K562 (cell line): Measurements from ENCODE around the gene SCP2. TPM values are rescaled to one million over a fixed set of nuclear protein-coding genes. Genes with fewer than 3 reads are reported as not detected.

Source experiments
- ATAC-seq: fragments of 200-7000 bp; cut with Tn5 transposase; 3 replicates; pipeline ENCODE4 v1.9.1; 2020; ENCODE audit warnings: moderate library complexity
- BruUV-seq: library from RNA; stranded (reverse); fragments of 400-500 nt; replicated peaks from 2 replicates; lab custom pipeline; 2021; lab: Mats Ljungman, UMichigan
- CTCF ChIA-PET: fragments of 300-600 bp; formaldehyde crosslinking; extraction: SDS; loops from one replicate; lab custom pipeline; 2021; ENCODE audit warnings: low intra/inter-chr PET ratio; lab: Yijun Ruan, JAX
- POLR2A ChIA-PET: fragments of 300-600, 350-650 bp; sonication (Branson Sonifier 250); formaldehyde crosslinking; extraction: SDS; loops from one replicate; lab custom pipeline; 2021; ENCODE audit warnings: antibody characterized with exemption, inconsistent platforms; lab: Yijun Ruan, JAX
- DNase-seq, 4 experiments: peaks; one replicate each; pipeline versions ENCODE4 v3.0.0 to v3.0.0-alpha.2; 2011 to 2018; ENCODE audit warnings: low spot score in 3 of 4, mixed read lengths in 3 of 4; ENCODE audit errors: extremely low read depth in 1 of 4
- FAIRE-seq: peaks from 2 replicates; lab custom pipeline; 2011; peaks lifted over from hg19 to GRCh38; lab: Jason Lieb, UNC
- H2AFZ ChIP-seq: 2 replicates; pipeline ENCODE4 v1.6.0; 2011; ENCODE audit warnings: low read depth, low read length, control low read depth, inconsistent platforms
- H3K27ac ChIP-seq: fragments of 200-600 bp; 3 replicates; pipeline ENCODE4 v1.8.0; 2011; ENCODE audit warnings: low read depth, mild to moderate bottlenecking, control low read depth, inconsistent platforms, low read length, moderate library complexity, mixed read lengths; ENCODE audit errors: extremely low read depth
- H3K27me3 ChIP-seq, 2 experiments: fragments of 300-600 bp in 1 of 2; 2 replicates in 1 of 2; 3 replicates in 1 of 2; pipeline versions ENCODE4 v1.6.0 to v1.8.0; 2011; ENCODE audit warnings: inconsistent platforms in 2 of 2, low read length in 2 of 2, mild to moderate bottlenecking in 1 of 2, mixed read lengths in 1 of 2, moderate library complexity in 1 of 2; ENCODE audit not compliant: control insufficient read depth in 2 of 2, insufficient read depth in 2 of 2
- H3K36me3 ChIP-seq: fragments of 300-600 bp; 3 replicates; pipeline ENCODE4 v1.8.0; 2011; ENCODE audit warnings: mild to moderate bottlenecking, low read length, inconsistent platforms; ENCODE audit not compliant: control insufficient read depth, insufficient read depth
- H3K4me1 ChIP-seq, 2 experiments: fragments of 200-600 bp in 1 of 2; replicated peaks in 1 of 2; 2 replicates in 1 of 2; 3 replicates in 1 of 2; pipeline versions ENCODE4 v1.5.1 to v1.8.0; 2011; ENCODE audit warnings: inconsistent platforms in 2 of 2, low read length in 2 of 2, mild to moderate bottlenecking in 1 of 2, mixed read lengths in 1 of 2, moderate library complexity in 1 of 2; ENCODE audit not compliant: control insufficient read depth in 2 of 2, insufficient read depth in 2 of 2
- H3K4me2 ChIP-seq: 2 replicates; pipeline ENCODE4 v1.6.1; 2011; ENCODE audit warnings: low read length, control low read depth, inconsistent platforms, mixed read lengths; ENCODE audit not compliant: insufficient read depth
- H3K4me3 ChIP-seq: fragments of 200-600 bp; sonication (generic), shearing (Covaris generic); 2 replicates; pipeline ENCODE4 v1.5.1; 2016; ENCODE audit warnings: control low read depth, inconsistent platforms
- H3K79me2 ChIP-seq: fragments of 200-600 bp; 3 replicates; pipeline ENCODE4 v1.8.0; 2011; ENCODE audit warnings: low read length, inconsistent platforms; ENCODE audit not compliant: control insufficient read depth, insufficient read depth
- H3K9ac ChIP-seq, 2 experiments: 2 replicates each; pipeline versions ENCODE4 v1.6.0 to v1.6.1; 2011; ENCODE audit warnings: low read depth in 2 of 2, low read length in 2 of 2, control low read depth in 1 of 2, inconsistent platforms in 1 of 2, mild to moderate bottlenecking in 1 of 2, mixed read lengths in 1 of 2; ENCODE audit not compliant: insufficient read depth in 1 of 2
- H3K9me1 ChIP-seq: one replicate; pipeline ENCODE4 v1.6.0; 2011; ENCODE audit warnings: inconsistent platforms, mild to moderate bottlenecking, low read length, moderate library complexity; ENCODE audit not compliant: control insufficient read depth, insufficient read depth
- H3K9me3 ChIP-seq: replicated peaks from 2 replicates; pipeline ENCODE4 v1.5.1; 2011; ENCODE audit warnings: low read depth, low read length, inconsistent platforms; ENCODE audit not compliant: control insufficient read depth, insufficient read depth
- H4K20me1 ChIP-seq: replicated peaks from 2 replicates; pipeline ENCODE4 v1.6.1; 2011; ENCODE audit warnings: low read length, inconsistent platforms, mixed read lengths; ENCODE audit not compliant: control insufficient read depth, insufficient read depth
- ARID2 ChIP-seq: fragments of 450-650 bp; IDR thresholded peaks from 2 replicates; pipeline ENCODE4 v1.6.1; 2017; ENCODE audit warnings: antibody characterized with exemption, mild to moderate bottlenecking
- ATF1 ChIP-seq, 2 experiments: fragments of 450-650 bp in 1 of 2; IDR thresholded peaks; 2 replicates each; pipeline ENCODE4 v1.6.1; 2016; ENCODE audit warnings: missing compliant biosample characterization in 1 of 2, missing genetic modification characterization in 1 of 2
- ETV1 ChIP-seq: fragments of 450-650 bp; conservative IDR thresholded peaks from 2 replicates; pipeline ENCODE4 v1.6.1; 2016; ENCODE audit warnings: missing genetic modification characterization, control low read depth, low read depth, missing compliant biosample characterization
- GABPA ChIP-seq: fragments of 200-800 bp; sonication (Bioruptor generic); conservative IDR thresholded peaks from 2 replicates; pipeline ENCODE4 v1.6.1; 2016; ENCODE audit warnings: low read depth, missing genetic modification characterization, missing compliant biosample characterization
- HDAC6 ChIP-seq: IDR thresholded peaks from 2 replicates; pipeline ENCODE4 v1.6.1; 2012; ENCODE audit warnings: low read depth, mild to moderate bottlenecking, control low read depth, inconsistent platforms, low read length, moderate library complexity
- HNRNPL ChIP-seq: fragments of 200-400 bp; formaldehyde crosslinking; IDR thresholded peaks from 2 replicates; pipeline ENCODE4 v1.6.1; 2017; ENCODE audit warnings: low read depth, mild to moderate bottlenecking, low read length
- LCOR ChIP-seq: sonication (generic); formaldehyde crosslinking; IDR thresholded peaks from 2 replicates; pipeline ENCODE4 v1.8.0; 2022; ENCODE audit warnings: mild to moderate bottlenecking, missing genetic modification reagents
- MTA3 ChIP-seq: fragments of 450-650 bp; formaldehyde crosslinking; IDR thresholded peaks from 2 replicates; pipeline ENCODE4 v1.6.1; 2017; ENCODE audit warnings: mild to moderate bottlenecking, borderline replicate concordance
- MXI1 ChIP-seq: IDR thresholded peaks from 2 replicates; pipeline ENCODE4 v1.6.1; 2011; ENCODE audit warnings: low read depth, mild to moderate bottlenecking, improper control_type of control experiment, low read length
- NR2F6 ChIP-seq: fragments of 450-650 bp; formaldehyde crosslinking; IDR thresholded peaks from 2 replicates; pipeline ENCODE4 v1.4.0; 2020; ENCODE audit warnings: mild to moderate bottlenecking
- PTBP1 ChIP-seq: fragments of 200-400 bp; formaldehyde crosslinking; IDR thresholded peaks from 2 replicates; pipeline ENCODE4 v1.6.1; 2017; ENCODE audit warnings: low read depth, low read length
- RBM14 ChIP-seq: fragments of 200-400 bp; formaldehyde crosslinking; IDR thresholded peaks from 2 replicates; pipeline ENCODE4 v1.6.1; 2018; ENCODE audit warnings: low read depth, mild to moderate bottlenecking, low read length, moderate library complexity, borderline replicate concordance; ENCODE audit not compliant: insufficient read depth
- RUNX1 ChIP-seq: sonication (generic); IDR thresholded peaks from 2 replicates; pipeline ENCODE4 v1.6.1; 2016; ENCODE audit warnings: antibody characterized with exemption, low read depth
- ZNF133 ChIP-seq: fragments of 250-450 bp; sonication (Bioruptor Pico); IDR thresholded peaks from 2 replicates; pipeline ENCODE4 v1.4.0; 2020; ENCODE audit warnings: mild to moderate bottlenecking
- ZNF24 ChIP-seq: fragments of 450-650 bp; IDR thresholded peaks from 2 replicates; pipeline ENCODE4 v1.6.1; 2016
- ZNF354B ChIP-seq: fragments of 250-450 bp; sonication (Bioruptor Pico); IDR thresholded peaks from 2 replicates; pipeline ENCODE4 v1.4.0; 2020
- ZNF707 ChIP-seq: fragments of 250-450 bp; sonication (Bioruptor Pico); conservative IDR thresholded peaks from 2 replicates; pipeline ENCODE4 v1.8.0; 2022; ENCODE audit warnings: inconsistent platforms, mild to moderate bottlenecking, moderate library complexity
- WGBS: fragments of 100-300 bp; shearing (Covaris generic); methylation state at CpG from one replicate; pipeline ENCODE4 v1.1.6; 2016; ENCODE audit warnings: low coverage, mixed read lengths; ENCODE audit not compliant: insufficient coverage; ENCODE audit errors: missing lambda C conversion rate; 5-methylcytosine and 5-hydroxymethylcytosine counted together
- in situ Hi-C: fragments of 300-500 bp; cut with MboI; formaldehyde crosslinking; loops from 4 replicates; pipeline ENCODE4 v1.15.0; 2018; ENCODE audit warnings: inconsistent platforms, mixed read lengths
- intact Hi-C: fragments of 100-400 bp; cut with micrococcal nuclease; formaldehyde crosslinking; loops from 2 replicates; pipeline ENCODE4 v1.14.2; 2022
- polyA plus RNA-seq, 8 experiments: library from polyadenylated mRNA; depleted of rRNA in 4 of 8; stranded (reverse) in 5 of 8; unstranded in 3 of 8; fragments of >200 nt; fragmentation: Nextera tagmentation in 2 of 8; fragmentation: Illumina TruSeq in 1 of 8; extraction: Ambion mirVana in 2 of 8; extraction: Trizol in 1 of 8; gene quantifications; 2 replicates each; pipeline versions ENCODE4 v1.2.1 to v1.2.3, GENCODE V29; 2011 to 2014; ENCODE audit warnings: inconsistent platforms in 1 of 8, missing spikeins in 1 of 8
- total RNA-seq, 7 experiments: library from RNA; depleted of rRNA in 6 of 7; stranded (reverse); fragments of >200 nt in 6 of 7; fragmentation: Illumina TruSeq in 2 of 7; extraction: Trizol in 2 of 7; gene quantifications; 2 replicates each; pipeline versions ENCODE4 v1.2.1 to v1.2.3, GENCODE V29; 2011 to 2021; ENCODE audit warnings: low replicate concordance in 1 of 7
- TF ChIP-seq, protein P1 (sequence below), 2 experiments: fragments of 450-650 bp; IDR thresholded peaks; 2 replicates each; pipeline ENCODE4 v1.6.1; 2016
- TF ChIP-seq, protein P2 (sequence below): sonication (generic); formaldehyde crosslinking; IDR thresholded peaks from 2 replicates; pipeline ENCODE4 v1.8.0; 2023; ENCODE audit warnings: mild to moderate bottlenecking, missing genetic modification reagents
- TF ChIP-seq, protein P3 (sequence below): sonication (generic); formaldehyde crosslinking; IDR thresholded peaks from 2 replicates; pipeline ENCODE4 v1.8.0; 2022; ENCODE audit warnings: mild to moderate bottlenecking, missing genetic modification reagents
- TF ChIP-seq, protein P4 (sequence below): sonication (generic); formaldehyde crosslinking; IDR thresholded peaks from 2 replicates; pipeline ENCODE4 v1.9.0; 2022; ENCODE audit warnings: mild to moderate bottlenecking, missing genetic modification reagents

Gene SCP2
- total and polyA plus RNA-seq, 9 of the 15 experiments (the other 6 are each of a cell fraction or from before 2014, with no cell fraction given): 63.8 to 258 (median 106) TPM

DNA sequence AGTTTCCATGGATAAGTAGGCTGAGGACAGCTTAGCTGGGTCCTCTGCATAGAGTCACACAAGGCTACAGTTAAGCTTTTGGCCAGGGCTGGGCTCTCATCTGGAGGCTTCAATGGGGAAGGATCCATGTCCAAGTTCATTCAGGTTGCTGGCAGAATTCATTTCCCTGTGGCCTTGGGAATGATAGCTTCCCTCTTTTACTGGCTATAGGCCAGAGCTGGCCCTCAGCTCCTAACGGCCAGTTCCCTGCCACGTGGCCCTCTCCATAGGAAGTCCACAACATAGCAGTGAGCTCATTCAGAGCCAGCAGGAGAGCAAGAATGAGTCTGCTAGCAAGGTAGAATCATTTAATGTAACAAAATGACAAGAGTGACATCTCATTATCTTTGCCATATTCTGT, 119.9 kb downstream of the SCP2 start:
- WGBS: 0% methylated on average over 2 of the region's 2 CpGs
- no peaks in the 10 kb centered on the region for H3K79me2 ChIP-seq
- H3K27me3 ChIP-seq: no peaks in the 10 kb centered on the region
- H3K4me2 ChIP-seq: no peak overlapping the region
- H3K9me1 ChIP-seq: peaks cover 3% of the 10 kb centered on the region
- H3K9me3 ChIP-seq: no peaks in the 10 kb centered on the region
- peaks cover 29% of the 10 kb centered on the region; the same call in 2 of the 3 replicates for H3K36me3 ChIP-seq
- ATAC-seq: peak; percentile 68
- no peak for FAIRE-seq
- POLR2A ChIA-PET: interaction anchor here (0.6 to 2.2 kb wide), 8 partner anchors 12 to 146 kb away, joined by 3 to 12 read pairs (median 3); no protein-coding TSS in a partner anchor
- intact Hi-C loops: no loop called here
- no peak overlapping the region for H3K4me3 ChIP-seq
- H4K20me1 ChIP-seq: no peaks in the 10 kb centered on the region
- H2AFZ ChIP-seq: peak overlapping the region; percentile 56
- H3K9ac ChIP-seq: peak overlapping the region in 1 of 2 experiments; percentile 53; a peak in 2 of 4 replicates
- peak in 1 of 4 experiments; percentile 42 for DNase-seq
- CTCF ChIA-PET: interaction anchor here (0.7 kb wide), 1 partner anchor 24 kb away, joined by 4 read pairs; no protein-coding TSS in a partner anchor
- H3K4me1 ChIP-seq: peaks cover 10 to 27% of the 10 kb centered on the region in 2 experiments
- peak overlapping the region; percentile 55; the same call in 2 of the 3 replicates for H3K27ac ChIP-seq
- no TSS peak for BruUV-seq
- in situ Hi-C loops: no loop called here
- no peak for TF ChIP-seq NR2F6 (CRISPR knock-in tag)
- TF ChIP-seq RBM14: no peak
- TF ChIP-seq MTA3: peak; percentile 17; the same call in 1 of the 2 replicates
- no peak for TF ChIP-seq ARID2
- TF ChIP-seq, protein P1, sequence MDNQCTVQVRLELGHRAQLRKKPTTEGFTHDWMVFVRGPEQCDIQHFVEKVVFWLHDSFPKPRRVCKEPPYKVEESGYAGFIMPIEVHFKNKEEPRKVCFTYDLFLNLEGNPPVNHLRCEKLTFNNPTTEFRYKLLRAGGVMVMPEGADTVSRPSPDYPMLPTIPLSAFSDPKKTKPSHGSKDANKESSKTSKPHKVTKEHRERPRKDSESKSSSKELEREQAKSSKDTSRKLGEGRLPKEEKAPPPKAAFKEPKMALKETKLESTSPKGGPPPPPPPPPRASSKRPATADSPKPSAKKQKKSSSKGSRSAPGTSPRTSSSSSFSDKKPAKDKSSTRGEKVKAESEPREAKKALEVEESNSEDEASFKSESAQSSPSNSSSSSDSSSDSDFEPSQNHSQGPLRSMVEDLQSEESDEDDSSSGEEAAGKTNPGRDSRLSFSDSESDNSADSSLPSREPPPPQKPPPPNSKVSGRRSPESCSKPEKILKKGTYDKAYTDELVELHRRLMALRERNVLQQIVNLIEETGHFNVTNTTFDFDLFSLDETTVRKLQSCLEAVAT (IDR thresholded peaks at IDR 0.05): no peak
- TF ChIP-seq HDAC6: no peak
- TF ChIP-seq HNRNPL: no peak
- TF ChIP-seq ETV1: no peak
- no peak for TF ChIP-seq ZNF133 (CRISPR knock-in tag)
- TF ChIP-seq ZNF24: no peak
- TF ChIP-seq, protein P2, sequence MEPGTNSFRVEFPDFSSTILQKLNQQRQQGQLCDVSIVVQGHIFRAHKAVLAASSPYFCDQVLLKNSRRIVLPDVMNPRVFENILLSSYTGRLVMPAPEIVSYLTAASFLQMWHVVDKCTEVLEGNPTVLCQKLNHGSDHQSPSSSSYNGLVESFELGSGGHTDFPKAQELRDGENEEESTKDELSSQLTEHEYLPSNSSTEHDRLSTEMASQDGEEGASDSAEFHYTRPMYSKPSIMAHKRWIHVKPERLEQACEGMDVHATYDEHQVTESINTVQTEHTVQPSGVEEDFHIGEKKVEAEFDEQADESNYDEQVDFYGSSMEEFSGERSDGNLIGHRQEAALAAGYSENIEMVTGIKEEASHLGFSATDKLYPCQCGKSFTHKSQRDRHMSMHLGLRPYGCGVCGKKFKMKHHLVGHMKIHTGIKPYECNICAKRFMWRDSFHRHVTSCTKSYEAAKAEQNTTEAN (CRISPR knock-in tag): no peak
- TF ChIP-seq ATF1 (CRISPR knock-in tag; IDR thresholded peaks at IDR 0.05): no peak
- no peak for TF ChIP-seq ATF1 (tag; IDR thresholded peaks at IDR 0.05)
- TF ChIP-seq MXI1: no peak
- TF ChIP-seq LCOR: no peak
- no peak for TF ChIP-seq RUNX1
- TF ChIP-seq ZNF707 (CRISPR knock-in tag): no peak
- TF ChIP-seq, protein P3, sequence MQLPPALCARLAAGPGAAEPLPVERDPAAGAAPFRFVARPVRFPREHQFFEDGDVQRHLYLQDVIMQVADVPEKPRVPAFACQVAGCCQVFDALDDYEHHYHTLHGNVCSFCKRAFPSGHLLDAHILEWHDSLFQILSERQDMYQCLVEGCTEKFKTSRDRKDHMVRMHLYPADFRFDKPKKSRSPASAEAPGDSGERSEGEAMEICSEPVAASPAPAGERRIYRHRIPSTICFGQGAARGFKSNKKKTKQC (CRISPR knock-in tag): no peak
- no peak for TF ChIP-seq PTBP1
- TF ChIP-seq GABPA: no peak
- no peak for TF ChIP-seq ZNF354B (CRISPR knock-in tag)
- TF ChIP-seq, protein P4, sequence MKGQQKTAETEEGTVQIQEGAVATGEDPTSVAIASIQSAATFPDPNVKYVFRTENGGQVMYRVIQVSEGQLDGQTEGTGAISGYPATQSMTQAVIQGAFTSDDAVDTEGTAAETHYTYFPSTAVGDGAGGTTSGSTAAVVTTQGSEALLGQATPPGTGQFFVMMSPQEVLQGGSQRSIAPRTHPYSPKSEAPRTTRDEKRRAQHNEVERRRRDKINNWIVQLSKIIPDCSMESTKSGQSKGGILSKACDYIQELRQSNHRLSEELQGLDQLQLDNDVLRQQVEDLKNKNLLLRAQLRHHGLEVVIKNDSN (CRISPR knock-in tag): peak; percentile 58; the same call in 1 of the 2 replicates
